GM21447 (cell line): Measurements from ENCODE around the gene DAB1.
A peak's percentile ranks its signal among the peaks of the same experiment; 100 is the strongest.

Source experiments
- ATAC-seq: cut with Tn5 transposase; IDR thresholded peaks from one replicate; pipeline ENCODE4 v1.9.1; 2021; ENCODE audit not compliant: unreplicated experiment

DAB1 gene

GRCh38 chr1:57321776-57322175 is 102.1 kb downstream of the DAB1 start:
- ATAC-seq: no peak

DNA sequence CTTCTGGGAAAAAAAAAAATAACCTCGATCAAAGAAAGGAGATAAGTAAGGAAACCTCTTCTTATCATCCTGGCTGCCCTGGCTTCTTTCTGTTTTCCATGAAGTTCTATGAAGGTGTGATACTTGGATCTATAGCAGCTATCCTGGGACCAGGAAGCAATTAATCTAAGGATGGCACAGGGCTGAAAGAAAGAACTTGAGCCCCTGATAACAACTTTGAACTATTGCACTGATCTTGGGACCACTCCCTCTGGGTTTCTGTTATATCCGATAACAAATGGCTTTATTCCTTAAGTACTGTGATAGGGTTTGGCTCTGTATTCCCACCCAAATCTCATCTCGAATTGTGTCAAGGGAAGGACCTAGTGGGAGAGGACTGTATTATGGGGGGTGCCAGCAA is 104.1 kb downstream of the DAB1 start:
- ATAC-seq: no peak

GRCh38 chr1:57319165-57319564 is 104.7 kb downstream of the DAB1 start:
- ATAC-seq: no peak

- ATAC-seq: no peak
Observed at GRCh38 chr1:57316861-57317260, 107.0 kb downstream of the DAB1 start.

DNA sequence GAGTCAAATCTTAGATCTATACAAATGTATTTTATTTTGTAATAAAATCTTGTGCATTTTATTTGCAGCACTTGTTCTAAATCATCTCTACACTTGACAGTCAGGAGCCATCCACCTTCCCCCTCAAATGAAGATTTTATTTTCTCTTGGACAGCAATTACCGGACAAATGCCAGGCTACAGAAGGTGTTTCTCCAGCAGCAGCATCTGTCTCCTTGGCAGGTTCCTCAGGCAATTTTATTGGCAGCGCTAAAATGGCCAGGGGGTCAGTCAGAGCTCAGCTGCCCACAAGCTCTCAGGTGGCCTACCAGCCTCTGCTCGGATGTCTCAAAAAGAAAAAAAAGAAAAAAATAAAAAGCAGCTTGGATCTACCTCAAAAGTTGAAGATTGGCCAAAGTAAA is 107.6 kb downstream of the DAB1 start:
- no peak for ATAC-seq

GRCh38 chr1:57312869-57313268 is 111.0 kb downstream of the DAB1 start:
- no peak for ATAC-seq

- no peak for ATAC-seq
Observed at GRCh38 chr1:57311411-57311810, 112.4 kb downstream of the DAB1 start.

- no peak for ATAC-seq
Observed at GRCh38 chr1:57311006-57311405, 112.9 kb downstream of the DAB1 start.

GRCh38 chr1:57309630-57310029 is 114.2 kb downstream of the DAB1 start:
- ATAC-seq: no peak

GRCh38 chr1:57307392-57308170 is 116.3 kb downstream of the DAB1 start:
- peak; percentile 95 for ATAC-seq

GRCh38 chr1:57304591-57304990 is 119.3 kb downstream of the DAB1 start:
- ATAC-seq: no peak

GRCh38 chr1:57302812-57303596 is 120.9 kb downstream of the DAB1 start:
- no peak for ATAC-seq

DNA sequence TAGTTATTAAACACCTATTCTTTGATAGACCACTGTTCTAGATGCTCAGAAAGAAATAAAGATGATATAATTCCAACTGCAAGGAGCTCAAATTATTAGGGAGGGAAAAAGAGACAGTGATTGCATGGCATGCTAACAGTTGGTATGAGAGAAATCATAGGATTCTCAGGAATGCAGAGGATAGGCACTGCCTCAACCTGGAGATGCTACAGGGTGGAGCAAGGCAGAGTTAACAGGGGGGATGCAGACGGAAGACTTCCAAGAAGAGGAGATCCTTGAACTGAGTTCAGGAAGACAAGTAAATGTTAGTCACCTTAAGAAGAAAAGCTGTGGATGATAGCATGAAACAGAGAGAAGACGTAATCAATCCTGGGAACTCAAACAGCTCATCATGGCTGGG is 123.7 kb downstream of the DAB1 start:
- no peak for ATAC-seq

DNA sequence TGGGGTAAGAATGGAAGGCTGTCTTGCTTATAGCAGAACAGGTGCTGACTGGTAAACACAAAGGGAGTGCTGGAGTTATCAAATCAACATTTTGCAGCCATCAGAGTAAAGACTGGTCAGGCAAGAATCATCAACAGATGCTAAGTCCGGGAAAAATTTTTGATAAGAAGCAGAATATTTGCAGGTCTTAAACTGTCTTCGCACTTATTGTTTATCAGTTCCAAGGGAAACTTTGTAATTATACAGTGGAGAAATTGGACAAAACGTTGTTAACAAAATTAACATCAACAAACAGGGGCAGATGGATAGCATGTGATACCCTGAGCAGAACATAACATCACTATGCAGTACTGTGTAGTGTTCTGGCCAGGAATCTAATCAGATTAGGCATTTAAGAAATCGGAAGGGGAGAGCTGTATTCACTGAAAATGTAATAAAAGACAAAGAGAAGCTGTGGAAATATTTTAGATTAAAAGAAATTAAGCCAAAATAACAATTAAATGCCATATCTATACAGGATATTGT is 127.1 kb downstream of the DAB1 start:
- ATAC-seq: no peak

DNA sequence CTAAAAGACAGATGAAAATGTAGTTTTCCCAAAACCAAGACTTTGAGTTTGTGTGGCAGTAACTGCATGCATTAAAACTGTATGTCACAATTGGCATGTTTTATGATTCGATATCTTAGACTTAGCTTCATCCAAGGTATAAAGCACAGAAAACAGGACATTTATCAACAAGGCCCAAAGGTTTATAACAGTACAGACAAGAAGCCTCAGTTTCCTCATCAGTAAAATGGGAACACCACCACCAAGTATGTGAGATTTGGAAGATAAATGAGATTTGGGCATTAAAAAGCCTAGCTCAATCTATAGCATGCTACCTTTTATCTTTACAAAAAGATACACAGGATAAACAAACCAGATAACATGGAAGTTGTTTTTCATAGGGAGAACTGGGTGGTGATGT is 128.5 kb downstream of the DAB1 start:
- ATAC-seq: no peak

GRCh38 chr1:57294177-57294576 is 129.7 kb downstream of the DAB1 start:
- no peak for ATAC-seq

DNA sequence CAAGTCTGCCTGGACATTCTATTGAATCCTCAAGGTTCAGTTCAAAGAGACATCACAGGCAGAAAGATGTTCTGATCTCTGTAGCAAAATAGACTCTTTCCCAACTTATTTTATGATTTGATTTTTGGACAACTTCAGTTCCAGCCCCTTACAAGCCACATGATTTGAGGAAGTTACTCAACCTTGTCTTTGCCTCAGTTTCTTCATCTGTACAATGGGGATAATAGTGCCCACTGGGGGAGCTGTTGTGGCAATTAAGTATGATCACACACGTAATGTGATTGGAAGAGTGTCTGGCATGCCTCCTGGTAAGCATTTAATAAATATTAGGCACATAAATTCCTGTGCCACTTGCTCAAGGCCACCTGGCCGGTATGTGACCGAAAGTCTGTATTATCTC is 130.6 kb downstream of the DAB1 start:
- no peak for ATAC-seq

- no peak for ATAC-seq
Observed at GRCh38 chr1:57289781-57290180, 134.1 kb downstream of the DAB1 start.

- ATAC-seq: no peak
Observed at GRCh38 chr1:57285992-57286391, 137.9 kb downstream of the DAB1 start.

DNA sequence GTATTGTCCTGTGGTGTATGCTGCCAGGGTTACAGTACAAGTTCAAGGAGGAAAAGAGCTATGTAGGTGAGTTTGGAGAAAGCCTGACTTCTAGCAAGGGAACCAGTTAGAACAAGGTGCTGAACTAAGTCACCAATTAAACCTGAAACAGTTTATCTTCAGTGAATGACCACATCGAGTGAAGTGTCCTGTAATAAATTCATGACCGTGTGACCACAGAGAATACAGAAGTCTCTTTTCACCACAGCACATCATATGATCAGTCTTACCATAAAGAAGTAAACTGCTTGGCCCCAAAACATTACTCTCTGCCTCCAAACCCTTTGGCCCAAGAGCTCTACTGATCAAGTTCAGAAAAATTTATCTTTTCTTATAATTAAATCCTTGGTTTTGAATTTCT is 141.4 kb downstream of the DAB1 start:
- no peak for ATAC-seq

- no peak for ATAC-seq
Observed at GRCh38 chr1:57281324-57281723, 142.5 kb downstream of the DAB1 start.
